HCT116 (cell line): ENCODE results near the gene ERVW-1.

ENCODE experiments used
- EGR1 ChIP-seq: IDR thresholded peaks from 2 replicates; pipeline ENCODE4 v1.6.1; 2012; ENCODE audit warnings: low read depth
- ELF1 ChIP-seq: IDR thresholded peaks from 2 replicates; pipeline ENCODE4 v1.6.1; 2012; ENCODE audit warnings: low read depth, borderline replicate concordance
- JUND ChIP-seq: IDR thresholded peaks from 2 replicates; pipeline ENCODE4 v1.6.1; 2012
- POLR2A ChIP-seq: IDR thresholded peaks from 2 replicates; pipeline ENCODE4 v1.7.0; 2011; ENCODE audit warnings: borderline replicate concordance; ENCODE audit not compliant: insufficient read depth, insufficient read length; ENCODE audit errors: extremely low read depth
- POLR2AphosphoS5 ChIP-seq: IDR thresholded peaks from 2 replicates; pipeline ENCODE4 v1.6.1; 2011; ENCODE audit warnings: mild to moderate bottlenecking, low read depth, low read length, moderate library complexity
- SIN3A ChIP-seq: IDR thresholded peaks from 2 replicates; pipeline ENCODE4 v1.6.1; 2012; ENCODE audit warnings: low read depth
- ZFX ChIP-seq: fragments of 450-650 bp; IDR thresholded peaks from 2 replicates; pipeline ENCODE4 v1.6.1; 2017
- TF ChIP-seq, protein P1 (sequence below), 3 experiments: fragments of 200-600 bp in 1 of 3; sonication (generic) in 1 of 3; IDR thresholded peaks in 2 of 3; conservative IDR thresholded peaks in 1 of 3; 2 replicates each; pipeline ENCODE4 v1.5.1; 2012 to 2017; ENCODE audit warnings: low read depth in 2 of 3, low read length in 2 of 3, antibody characterized with exemption in 1 of 3, borderline replicate concordance in 1 of 3, control low read depth in 1 of 3, mild to moderate bottlenecking in 1 of 3, mixed read lengths in 1 of 3, mixed run types in 1 of 3, moderate library complexity in 1 of 3; ENCODE audit not compliant: insufficient read depth in 1 of 3
- TF ChIP-seq, protein P2 (sequence below): IDR thresholded peaks from 2 replicates; pipeline ENCODE4 v1.6.1; 2012

DNA sequence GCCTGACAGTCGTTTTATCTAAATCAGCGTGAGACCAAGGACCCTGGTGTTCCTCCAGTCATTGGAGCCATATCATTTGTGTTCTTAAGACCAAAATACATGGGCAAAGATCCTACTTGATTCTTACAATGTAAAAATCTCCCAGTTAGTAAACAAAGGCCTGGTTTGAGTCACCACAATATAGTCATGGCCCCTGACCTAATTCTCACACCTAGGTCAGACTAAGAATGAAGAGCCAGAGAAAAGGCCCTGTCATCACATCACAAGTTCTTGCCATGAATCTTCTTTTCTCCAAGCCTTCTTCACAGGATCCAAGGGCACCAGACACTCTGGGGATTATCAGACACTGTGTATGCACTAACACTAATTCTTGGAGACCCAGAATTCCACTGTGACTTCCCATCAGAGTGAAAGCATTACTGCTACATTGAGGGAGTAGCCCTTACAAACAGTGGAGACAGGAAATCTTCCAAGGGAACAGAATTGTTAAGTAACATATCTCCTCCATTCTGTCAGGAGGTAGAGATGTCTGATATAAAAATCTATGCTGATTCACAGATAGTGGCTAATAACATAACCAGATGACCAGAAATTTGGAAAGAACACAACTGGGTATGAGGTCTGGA, 7.6 kb upstream of the ERVW-1 start:
- TF ChIP-seq, protein P1, sequence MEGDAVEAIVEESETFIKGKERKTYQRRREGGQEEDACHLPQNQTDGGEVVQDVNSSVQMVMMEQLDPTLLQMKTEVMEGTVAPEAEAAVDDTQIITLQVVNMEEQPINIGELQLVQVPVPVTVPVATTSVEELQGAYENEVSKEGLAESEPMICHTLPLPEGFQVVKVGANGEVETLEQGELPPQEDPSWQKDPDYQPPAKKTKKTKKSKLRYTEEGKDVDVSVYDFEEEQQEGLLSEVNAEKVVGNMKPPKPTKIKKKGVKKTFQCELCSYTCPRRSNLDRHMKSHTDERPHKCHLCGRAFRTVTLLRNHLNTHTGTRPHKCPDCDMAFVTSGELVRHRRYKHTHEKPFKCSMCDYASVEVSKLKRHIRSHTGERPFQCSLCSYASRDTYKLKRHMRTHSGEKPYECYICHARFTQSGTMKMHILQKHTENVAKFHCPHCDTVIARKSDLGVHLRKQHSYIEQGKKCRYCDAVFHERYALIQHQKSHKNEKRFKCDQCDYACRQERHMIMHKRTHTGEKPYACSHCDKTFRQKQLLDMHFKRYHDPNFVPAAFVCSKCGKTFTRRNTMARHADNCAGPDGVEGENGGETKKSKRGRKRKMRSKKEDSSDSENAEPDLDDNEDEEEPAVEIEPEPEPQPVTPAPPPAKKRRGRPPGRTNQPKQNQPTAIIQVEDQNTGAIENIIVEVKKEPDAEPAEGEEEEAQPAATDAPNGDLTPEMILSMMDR (IDR thresholded peaks at IDR 0.05 in 2 of 3, conservative IDR thresholded peaks at IDR 0.05 in 1 of 3; ENCODE audit: borderline replicate concordance in 1 of 3, insufficient read depth in 1 of 3, low read depth in 2 of 3, low read length in 2 of 3) = no peak
- TF ChIP-seq POLR2AphosphoS5 (no peak), ZFX (no peak), JUND (no peak), POLR2A (no peak), EGR1 (no peak), SIN3A (no peak), ELF1 (no peak)
- TF ChIP-seq, protein P2, sequence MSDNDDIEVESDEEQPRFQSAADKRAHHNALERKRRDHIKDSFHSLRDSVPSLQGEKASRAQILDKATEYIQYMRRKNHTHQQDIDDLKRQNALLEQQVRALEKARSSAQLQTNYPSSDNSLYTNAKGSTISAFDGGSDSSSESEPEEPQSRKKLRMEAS = no peak
